Measurements from ENCODE around the gene DPP3.

DPP3 gene

DNA sequence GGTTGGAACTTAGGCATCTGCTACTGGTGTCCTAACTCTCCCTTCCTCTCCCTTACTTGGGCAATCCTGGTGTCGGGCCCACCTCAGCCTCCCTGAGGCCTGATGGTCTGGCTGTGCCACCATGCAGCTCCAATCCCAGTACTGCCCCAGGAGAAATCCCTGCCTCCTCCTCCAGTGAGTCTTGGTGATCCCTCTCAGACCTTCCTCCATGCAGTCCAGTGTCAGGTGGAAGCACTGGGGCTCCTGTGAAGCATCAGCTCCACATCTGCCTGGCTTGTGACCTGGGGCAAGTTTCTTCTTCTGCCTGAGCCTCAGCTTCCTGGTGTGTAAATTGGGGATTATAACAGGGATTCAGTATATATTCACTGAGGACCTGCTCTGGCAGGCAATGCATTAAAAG lies 15.3 kb upstream of the DPP3 start:
- DNase-seq (ENCODE audit: low spot score): no peak

DNA sequence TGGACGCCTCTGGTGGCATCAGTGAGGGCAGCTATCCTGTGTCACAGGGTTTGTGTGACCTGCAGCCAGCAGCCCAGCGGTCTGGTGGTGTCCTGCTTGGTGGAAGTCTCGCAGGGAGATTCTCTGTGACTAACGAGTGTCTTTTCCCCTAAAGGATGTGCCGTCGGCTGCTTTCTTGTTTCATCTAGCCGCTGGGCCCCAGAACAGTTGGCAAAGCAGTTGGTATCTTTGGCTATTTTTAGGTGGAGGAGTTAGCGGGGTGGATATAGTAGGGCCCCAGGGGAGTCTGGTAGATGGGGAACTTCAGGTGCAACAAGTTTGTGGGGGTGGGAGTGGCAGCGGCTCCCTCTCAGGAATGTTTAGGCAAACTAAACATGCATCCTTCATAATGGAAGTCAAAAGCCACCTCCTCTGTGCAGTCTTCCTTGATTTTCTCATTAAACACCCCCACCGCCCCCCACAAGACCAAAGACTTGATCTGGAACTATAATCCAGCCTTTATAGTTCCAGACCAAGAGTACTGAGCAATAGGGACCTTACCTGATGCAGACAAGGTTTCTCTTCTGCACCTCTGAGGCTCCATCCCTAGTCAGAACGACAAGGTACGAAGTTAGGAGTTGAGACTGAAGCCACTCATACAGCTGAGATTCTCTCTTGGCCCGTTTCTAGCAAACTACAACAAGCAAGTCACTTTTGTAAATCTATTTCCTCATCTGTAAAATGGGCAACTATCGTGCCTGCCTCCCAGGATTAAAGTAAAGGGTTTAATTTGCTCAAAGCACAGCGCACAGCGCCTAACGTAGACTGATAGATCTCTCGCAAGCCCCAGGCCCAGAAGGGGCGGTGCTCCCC lies 14.6 kb upstream of the DPP3 start:
- no peak for DNase-seq (ENCODE audit: low spot score)

DNA sequence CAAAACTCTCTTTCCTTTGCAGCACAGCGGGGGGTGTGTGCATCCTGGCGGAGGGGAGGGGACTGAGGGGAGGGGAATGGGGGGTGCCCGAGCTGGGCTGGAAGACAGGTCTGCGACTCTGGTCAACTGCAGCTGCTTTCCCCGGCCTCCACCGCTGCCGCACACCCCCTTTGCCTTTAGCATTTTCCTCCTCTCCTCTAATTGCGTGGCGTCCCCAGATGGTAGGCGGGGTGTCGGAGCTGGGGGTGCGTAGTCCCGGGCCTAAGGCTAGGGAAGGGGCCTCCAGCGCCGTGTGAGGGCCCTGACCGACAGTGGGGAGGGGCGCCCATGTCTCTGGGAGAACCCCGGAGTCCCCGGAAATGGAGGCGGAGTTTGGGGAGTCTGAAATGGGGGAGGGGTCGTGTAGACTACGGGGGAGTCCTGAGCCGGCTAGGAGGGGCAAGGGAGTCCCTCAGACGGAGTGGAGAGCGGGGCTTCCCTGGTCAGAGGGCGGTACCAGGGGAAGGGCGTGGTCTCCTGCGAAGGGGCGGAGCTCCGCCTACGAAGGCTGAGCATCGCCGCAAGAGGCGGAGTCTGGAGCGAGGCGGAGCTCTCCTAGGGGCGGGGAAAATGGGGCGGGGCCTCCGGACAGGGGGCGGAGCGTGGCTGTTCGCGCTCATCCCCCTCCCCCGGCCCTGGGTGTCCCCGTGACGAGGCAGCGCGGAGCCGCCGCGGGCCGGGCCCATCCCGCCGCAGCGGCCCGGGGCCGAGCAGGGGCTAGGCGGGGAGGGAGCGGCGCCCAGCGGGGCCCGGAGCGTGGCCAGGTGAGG lies 13.8 kb upstream of the DPP3 start, which contains the start of gene PELI3:
Gene PELI3 (plus strand): TSS at position 681 of the 809 bp plus-strand sequence. CDS start 1,224 bp downstream, outside the sequence.
- peak; percentile 99 for DNase-seq (ENCODE audit: low spot score)

DNA sequence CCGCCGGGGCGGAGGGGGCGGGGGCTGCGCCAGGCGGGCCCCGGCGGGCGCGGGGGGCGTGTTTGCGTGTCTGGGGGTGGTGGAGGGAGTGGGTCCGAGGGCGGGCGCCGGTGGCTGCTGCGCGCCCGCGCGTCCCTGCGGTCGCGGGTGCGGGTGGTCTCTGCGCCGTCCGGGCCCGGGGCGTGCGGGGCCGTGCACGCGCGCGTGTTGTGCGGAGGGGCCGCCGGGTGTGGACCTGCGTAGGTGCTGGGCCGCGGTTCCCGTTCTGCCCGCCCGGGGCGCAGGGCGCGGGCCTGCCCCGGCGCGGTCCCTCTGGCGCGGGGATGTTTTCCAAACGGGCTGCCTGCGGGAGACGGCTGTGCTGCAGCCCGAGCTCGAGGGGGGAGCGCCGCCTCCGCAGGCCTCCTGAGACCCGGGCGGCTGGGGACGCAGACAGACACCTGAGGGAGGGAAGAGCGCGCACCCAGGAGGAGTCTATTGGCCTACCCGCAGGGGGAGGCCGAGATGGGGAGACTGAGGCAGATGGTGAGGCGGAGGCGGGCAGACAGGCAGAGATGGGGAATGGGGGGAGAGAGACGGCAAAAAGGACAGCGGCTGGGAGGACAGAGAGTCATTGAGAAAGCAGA lies 13.1 kb upstream of the DPP3 start:
- peak; percentile 56 for DNase-seq (ENCODE audit: low spot score)

DNA sequence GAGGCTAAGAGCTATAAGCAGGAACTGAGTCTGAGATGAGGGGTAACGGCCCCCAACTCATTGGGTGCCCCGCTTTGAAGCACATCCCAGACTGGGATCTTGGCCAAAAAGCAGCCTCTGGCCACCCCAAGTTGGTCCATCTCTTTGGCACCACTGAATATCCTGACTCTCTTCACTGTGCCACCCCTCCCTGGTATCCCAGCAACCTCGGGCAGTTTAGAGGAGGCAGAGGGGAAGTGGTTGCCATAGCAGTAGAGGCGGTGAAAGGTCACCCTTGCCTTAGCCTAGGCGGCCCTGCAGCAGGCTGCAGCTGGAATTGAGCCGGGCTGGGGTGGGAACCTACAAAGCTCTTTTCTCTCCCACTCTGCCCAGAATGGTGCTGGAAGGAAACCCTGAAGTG lies 12.5 kb upstream of the DPP3 start:
- DNase-seq (ENCODE audit: low spot score): no peak

DNA sequence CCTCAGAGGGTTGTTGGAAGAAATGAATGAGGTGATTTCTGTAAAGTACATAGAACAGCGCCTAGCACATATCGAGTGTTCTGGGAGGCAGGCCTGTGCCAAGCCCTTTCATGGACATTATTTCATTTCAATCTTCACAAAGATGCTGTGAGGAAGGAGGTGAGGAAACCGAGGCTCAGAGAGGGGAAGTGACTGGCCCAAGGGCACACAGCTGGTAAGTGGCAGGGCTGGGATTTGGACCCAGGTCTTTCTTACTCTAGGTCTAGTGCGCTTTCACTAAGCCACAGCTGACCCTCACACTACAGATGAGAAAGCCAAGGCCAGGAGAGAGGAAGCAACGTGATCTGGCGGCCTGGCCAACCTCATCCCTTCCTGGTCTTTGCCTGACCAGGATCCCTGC lies 11.5 kb upstream of the DPP3 start:
- no peak for DNase-seq (ENCODE audit: low spot score)

DNA sequence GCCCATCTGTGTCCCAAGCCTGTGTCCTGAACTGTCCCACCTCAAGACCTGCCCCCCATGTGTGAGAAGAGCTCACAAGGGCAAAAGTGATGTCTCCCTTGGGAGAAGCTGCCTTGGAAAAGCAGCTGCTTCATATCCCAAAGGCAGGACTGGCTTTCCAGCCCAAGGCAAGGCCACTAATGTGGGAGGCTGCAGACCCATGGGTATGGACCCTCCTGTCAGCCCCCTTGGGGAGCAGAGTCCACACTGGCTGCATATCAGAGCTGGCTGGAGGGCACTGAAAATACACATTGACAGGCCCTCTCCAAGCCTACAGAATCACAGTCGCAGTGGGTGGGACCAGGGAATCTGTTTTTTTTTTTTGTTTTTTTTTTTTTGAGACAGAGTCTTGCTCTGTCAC lies 10.8 kb upstream of the DPP3 start:
- DNase-seq (ENCODE audit: low spot score): no peak

DNA sequence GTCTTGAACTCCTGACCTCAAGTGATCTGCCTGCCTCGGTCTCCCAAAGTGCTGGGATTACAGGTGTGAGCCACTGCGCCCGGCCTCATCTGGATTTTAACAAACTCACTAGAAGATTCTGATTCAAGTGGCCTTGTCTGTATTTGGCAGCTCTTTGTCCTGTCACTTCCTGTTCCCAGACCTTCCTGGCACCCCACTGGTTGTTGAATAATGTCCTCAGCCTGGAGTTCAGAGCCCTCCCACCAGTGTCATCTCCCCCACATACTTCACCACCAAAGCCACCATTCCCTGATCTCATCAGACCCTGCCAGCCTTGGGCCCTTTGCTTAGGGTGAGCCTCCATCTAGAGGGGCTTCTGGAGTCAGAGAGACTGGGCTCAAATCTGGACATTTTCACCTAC lies 10.2 kb upstream of the DPP3 start:
- DNase-seq (ENCODE audit: low spot score): no peak

DNA sequence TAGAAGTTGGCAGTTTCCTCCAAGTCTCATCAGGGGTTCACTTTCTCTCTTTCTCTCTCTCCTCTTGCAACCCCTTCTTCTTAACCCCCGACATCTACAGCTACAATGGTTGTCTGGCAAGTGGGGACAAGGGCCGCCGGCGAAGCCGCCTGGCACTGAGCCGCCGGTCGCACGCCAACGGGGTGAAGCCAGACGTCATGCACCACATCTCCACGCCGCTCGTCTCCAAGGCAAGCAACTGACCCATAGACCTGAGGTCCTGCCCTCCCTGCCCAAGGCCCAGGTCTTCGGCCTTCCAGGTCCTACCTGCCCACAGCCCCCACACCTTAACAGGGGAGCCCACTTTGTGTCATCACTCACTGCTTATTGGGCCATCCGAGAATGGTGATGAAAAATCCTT lies 9.1 kb upstream of the DPP3 start:
- DNase-seq (ENCODE audit: low spot score): no peak

DNA sequence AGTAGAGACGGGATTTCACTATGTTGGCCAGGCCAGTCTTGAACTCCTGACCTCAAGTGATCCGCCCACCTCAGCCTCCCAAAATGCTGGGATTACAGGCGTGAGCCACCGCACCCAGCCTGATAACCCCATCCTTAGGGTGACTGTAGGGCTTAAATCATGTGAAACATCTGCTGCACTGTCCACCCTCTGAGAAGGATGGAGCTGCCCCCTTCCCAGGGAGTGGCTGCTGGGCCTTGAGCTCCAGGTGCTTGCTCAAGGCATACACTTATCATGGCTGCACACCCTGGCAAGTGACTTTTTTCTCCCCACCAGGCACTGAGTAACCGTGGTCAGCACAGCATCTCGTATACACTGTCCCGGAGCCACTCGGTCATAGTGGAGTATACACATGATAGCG lies 8.2 kb upstream of the DPP3 start:
- no peak for DNase-seq (ENCODE audit: low spot score)

DNA sequence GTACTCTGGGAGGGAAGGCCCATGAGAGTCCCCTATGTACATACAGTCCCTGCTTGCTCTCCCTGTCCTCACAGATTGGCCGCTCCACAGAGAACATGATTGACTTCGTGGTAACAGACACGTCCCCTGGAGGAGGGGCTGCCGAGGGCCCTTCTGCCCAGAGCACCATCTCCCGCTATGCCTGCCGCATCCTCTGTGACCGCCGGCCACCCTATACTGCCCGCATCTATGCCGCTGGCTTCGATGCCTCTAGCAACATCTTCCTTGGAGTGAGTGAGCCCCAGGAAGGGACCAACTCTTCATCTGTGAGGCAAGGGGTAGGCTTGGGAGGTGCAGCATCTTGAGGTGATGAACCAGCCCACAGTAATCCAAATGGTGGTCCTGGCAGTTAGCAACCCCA lies 7.1 kb upstream of the DPP3 start:
- DNase-seq (ENCODE audit: low spot score): no peak

DNA sequence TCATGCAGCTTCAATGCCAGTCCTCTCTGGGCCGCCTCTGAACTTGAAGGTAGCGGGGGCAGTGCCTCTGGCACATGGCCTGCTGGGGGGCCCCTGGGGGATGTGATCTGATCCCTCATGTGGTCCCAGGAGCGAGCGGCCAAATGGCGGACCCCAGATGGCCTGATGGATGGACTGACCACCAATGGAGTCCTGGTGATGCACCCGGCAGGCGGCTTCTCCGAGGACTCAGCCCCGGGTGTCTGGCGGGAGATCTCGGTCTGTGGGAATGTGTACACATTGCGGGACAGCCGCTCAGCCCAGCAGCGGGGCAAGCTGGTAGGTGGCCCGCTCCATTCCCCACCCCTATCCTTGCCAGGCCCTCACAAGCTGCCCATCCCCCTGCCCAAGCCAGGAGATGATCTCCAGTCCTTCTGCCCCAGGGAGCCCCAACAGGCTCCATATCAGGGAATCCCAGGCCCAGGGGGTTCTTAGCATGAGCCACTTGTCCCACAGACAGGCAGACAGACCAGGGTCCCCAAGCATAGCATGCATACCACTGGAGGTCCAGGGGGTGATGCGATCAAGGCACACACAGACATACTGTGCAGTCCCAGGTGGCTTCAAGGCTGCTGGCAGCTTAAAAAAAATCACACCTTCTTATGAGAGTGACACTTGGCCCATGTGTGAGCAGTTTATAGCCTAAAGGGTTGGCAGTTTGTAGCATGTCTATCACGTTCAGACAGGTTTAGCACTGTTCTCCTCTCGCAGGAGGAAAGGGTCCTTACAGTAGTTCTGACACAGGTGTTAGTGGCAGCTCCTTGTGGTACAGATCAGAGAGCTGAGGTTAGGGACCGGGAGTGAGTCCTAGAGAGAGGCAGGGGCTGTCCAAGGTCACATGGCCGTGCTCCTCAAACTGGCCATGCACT lies 6.4 kb upstream of the DPP3 start:
- DNase-seq (ENCODE audit: low spot score): no peak

DNA sequence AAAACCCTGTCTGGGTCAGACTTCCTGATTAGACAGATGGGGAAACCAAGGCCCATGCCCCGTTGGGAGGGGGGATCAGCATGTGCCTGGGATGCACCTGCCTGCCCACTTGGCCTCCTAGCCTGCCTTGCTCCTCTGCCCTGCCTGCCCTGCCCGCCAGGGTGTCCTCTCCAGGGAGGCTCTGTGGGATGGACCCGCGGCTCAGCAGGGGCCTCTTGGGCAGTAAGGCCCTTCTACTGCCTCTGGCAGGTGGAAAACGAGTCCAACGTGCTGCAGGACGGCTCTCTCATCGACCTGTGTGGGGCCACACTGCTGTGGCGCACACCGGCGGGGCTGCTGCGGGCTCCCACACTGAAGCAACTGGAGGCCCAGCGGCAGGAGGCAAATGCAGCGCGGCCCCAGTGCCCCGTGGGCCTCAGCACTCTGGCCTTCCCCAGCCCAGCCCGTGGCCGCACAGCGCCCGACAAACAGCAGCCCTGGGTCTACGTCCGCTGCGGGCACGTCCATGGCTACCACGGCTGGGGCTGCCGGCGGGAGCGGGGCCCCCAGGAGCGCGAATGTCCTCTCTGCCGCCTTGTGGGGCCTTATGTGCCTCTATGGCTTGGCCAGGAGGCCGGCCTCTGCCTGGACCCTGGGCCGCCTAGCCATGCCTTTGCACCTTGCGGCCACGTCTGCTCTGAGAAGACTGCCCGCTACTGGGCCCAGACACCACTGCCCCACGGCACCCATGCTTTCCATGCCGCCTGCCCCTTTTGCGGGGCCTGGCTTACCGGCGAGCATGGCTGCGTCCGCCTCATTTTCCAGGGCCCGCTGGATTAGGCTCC lies 4.7 kb upstream of the DPP3 start:
- DNase-seq (ENCODE audit: low spot score): no peak

DNA sequence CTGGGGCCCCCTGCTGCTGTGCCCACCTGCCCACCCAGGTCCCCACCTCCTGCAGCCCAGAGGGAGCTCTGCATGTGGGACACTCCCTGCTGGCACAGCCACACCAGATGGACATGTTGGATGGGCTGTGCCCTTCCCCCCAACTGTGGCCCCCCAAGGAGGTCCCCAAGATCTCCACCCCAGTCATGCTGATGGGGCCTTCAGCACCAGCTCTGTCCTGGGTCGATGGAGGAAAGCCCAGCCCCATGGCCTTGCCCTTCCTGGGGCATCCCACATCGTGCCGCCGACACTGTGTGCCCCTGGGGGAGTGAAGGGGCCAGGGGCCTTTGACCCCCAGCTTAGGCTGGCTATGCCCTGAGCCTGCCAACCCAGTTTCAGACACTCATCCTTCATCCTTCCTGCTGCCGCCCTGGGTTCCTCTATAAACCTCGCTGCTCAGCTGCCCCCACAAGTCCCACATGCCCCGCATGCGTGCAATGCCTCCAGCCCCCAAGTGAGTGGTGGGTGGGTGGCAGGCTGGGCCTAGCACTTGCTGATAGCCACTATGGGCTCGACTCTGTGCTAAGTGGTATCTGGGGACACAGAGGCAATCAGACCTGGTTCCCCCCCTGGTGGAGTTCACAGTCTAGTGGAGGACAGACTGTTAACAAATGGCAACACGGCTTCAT lies 3.9 kb upstream of the DPP3 start:
- no peak for DNase-seq (ENCODE audit: low spot score)

DNA sequence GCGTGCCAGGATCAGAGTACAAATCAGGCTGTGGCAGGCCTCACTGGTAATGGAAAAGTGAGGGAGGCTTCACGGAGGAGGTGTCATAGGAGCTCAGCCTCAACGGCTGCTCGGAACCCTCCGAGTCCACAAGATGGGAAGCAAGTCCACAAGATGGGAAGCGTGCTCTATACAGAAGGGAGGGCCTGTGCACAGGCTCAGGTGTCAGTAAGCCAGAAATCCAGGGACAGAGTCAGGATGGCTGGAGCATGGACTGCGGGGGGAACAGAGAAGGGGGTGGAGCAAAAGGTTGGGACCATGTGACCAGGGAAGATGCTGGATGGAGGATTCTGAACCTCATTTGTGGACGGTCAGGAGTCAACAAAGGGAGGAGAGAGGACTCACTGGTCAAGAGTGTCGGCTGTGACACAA lies 3.4 kb upstream of the DPP3 start:
- DNase-seq (ENCODE audit: low spot score): no peak

DNA sequence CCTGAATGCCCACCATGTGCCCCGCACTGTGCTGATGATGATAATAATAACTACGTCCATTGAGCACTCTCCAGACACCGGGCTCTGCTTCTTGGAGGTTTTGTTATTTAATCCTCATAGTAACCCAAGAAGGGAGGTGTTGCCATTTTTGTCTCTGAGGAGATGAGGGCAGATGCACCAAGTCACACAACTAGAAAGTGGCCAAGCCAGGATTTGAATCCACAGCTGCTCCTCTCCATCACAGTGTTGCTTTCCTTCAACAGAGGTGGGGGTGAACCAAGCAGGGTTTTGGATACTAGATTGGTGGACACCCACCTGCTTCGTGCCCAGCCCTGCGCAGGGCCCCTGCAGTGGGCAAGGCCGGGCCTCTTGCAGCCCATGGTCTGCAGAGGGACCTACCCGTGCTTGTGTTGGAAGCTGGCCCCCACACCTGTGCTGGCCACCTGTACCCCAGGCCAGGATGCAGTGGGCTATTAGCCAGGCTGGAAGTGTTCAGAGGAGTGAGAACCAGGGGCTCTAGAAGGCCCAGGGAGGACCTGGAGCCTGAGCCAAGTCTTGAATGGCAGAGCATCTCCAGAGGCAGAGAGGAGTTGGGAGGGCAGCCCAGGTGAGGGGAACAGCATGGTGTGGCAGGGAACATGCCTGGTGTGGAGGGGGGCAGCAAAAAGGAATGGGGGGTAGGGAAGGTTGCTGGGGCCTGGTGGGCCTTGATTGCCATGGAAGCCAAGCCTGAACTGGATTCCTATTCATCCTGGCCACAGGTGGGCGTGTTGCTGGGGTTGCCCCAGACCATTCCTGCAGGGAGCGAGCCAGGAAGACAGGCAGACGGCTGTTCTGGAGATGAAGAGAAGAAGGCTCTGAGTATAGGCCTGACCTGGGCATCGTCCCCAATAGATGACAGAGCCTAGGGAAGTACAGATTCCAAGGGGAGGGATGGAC lies 2.7 kb upstream of the DPP3 start:
- no peak for DNase-seq (ENCODE audit: low spot score)

DNA sequence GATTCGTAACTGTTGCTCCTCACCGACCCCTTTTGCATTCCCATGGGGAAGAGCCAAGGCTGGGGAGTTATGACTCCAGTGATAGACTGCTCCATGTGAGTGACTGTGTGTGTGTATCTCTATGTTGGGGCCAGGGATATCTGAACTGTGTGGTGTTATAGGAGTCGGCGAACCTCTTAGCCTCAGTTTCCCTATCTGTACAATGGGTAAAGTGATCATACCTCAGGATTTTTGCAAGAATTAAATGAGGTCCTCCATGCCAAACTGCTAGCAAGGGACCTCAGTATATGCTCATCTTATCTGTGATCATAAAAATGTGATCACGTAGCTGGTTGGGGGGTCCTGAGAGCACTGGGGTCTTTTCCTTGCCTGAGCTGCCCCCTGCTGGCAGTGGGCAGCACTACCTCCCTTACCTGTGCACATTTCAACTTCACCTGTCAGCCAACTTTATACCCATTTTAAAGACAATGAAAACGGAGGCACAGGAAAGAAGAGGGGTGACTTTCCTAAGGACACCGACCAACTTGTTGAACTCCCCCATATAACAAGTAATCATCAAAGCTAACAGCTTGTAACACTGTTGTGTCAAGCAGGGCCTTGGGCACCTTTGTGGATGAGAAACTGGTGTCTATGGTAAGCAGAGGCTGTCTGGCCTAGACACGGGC lies 1.4 kb upstream of the DPP3 start:
- no peak for DNase-seq (ENCODE audit: low spot score)

DNA sequence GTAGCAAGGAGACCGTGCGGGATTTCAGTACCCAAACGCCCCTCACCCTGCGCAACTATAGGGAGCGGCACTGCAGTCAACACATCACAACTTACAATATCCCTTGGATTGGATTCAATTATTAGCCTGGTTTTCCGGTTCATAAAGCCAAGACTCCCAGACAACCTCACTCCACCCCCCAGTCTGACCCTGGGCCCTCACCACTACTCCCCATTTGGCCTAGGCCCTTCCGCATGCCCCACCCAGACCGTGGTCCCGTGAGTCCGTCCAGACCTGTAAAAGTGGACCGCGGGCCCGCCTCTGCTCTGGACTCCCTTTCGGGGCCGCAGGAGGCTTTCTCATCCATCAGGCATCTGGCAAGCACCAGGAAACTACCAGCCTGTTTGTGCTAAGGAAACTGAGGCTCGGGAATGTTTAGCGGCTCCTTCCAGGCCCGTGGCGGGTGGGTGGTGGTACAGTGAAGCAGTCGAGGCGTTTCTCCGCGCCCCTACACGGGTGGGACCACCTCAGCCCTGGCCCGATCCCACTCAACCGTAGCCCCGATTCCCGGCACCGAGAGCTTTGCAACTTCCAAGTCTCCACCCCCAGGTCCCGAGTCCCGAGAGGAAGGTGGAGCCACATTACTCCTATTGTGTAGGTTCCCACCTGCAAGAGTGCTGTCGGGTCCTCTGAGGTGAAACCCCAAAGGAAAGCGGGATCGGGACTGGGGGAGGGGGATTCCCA lies 679 bp upstream of the DPP3 start:
- peak; percentile 49 for DNase-seq (ENCODE audit: low spot score)
